ENCODE results near the gene JUN.

Gene JUN

DNA sequence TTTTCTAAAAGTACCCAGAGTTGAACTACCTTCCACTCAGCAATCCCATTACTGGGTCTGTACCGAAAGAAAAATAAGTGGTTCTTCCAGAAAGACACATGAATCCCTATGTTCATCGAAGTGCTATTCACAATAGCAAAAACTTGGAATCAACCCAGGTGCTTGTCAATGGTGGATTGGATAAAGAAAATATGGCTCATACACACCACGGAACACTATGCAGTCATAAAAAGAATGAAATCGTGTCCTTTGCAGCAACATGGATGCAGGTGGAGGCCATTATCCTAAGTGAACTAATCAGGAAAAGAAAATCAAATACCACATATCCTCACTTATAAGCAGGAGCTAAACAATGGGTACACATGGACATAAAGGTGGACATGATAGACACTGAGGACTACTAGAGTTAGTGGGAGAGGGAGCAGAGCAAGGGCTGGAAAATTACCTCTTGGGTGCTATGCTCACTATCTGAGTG, 32.9 kb upstream of the JUN start:
- Histone ChIP-seq H4K20me1 (ENCODE audit: insufficient read depth, low read length, poor library complexity, severe bottlenecking) (no peaks in the 10 kb centered on the region), H3K9me2 (replicated peaks; ENCODE audit: low read depth, low read length) (no peaks in the 10 kb centered on the region), H3F3A (ENCODE audit: low read depth) (no peaks in the 10 kb centered on the region), H2AFZ (ENCODE audit: low read length) (peak overlapping the region; percentile 85), H3K79me2 (ENCODE audit: insufficient read depth, low read length) (no peaks in the 10 kb centered on the region), H3K9ac (ENCODE audit: low read depth, low read length, poor library complexity, severe bottlenecking) (peak overlapping the region; percentile 94), H3K27me3 (ENCODE audit: insufficient read depth, low read length, poor library complexity, severe bottlenecking) (no peaks in the 10 kb centered on the region), H3K36me3 (ENCODE audit: insufficient read depth, low read length) (no peaks in the 10 kb centered on the region), H3K4me2 (ENCODE audit: low read depth, low read length, poor library complexity, severe bottlenecking) (peak overlapping the region; percentile 90), H3K4me1 (ENCODE audit: insufficient read depth, low read length, poor library complexity, severe bottlenecking) (peaks cover 17% of the 10 kb centered on the region), H3K9me3 (ENCODE audit: insufficient read depth, low read depth, low read length) (no peaks in the 10 kb centered on the region), H3K4me3 (ENCODE audit: low read length, poor library complexity, severe bottlenecking) (peak overlapping the region; percentile 77)
- TF ChIP-seq EZH2phosphoT487 (IDR thresholded peaks at IDR 0.05; ENCODE audit: borderline replicate concordance), result no peak
- TF ChIP-seq, protein P1, sequence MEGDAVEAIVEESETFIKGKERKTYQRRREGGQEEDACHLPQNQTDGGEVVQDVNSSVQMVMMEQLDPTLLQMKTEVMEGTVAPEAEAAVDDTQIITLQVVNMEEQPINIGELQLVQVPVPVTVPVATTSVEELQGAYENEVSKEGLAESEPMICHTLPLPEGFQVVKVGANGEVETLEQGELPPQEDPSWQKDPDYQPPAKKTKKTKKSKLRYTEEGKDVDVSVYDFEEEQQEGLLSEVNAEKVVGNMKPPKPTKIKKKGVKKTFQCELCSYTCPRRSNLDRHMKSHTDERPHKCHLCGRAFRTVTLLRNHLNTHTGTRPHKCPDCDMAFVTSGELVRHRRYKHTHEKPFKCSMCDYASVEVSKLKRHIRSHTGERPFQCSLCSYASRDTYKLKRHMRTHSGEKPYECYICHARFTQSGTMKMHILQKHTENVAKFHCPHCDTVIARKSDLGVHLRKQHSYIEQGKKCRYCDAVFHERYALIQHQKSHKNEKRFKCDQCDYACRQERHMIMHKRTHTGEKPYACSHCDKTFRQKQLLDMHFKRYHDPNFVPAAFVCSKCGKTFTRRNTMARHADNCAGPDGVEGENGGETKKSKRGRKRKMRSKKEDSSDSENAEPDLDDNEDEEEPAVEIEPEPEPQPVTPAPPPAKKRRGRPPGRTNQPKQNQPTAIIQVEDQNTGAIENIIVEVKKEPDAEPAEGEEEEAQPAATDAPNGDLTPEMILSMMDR (conservative IDR thresholded peaks at IDR 0.05; ENCODE audit: low read length), result no peak

DNA sequence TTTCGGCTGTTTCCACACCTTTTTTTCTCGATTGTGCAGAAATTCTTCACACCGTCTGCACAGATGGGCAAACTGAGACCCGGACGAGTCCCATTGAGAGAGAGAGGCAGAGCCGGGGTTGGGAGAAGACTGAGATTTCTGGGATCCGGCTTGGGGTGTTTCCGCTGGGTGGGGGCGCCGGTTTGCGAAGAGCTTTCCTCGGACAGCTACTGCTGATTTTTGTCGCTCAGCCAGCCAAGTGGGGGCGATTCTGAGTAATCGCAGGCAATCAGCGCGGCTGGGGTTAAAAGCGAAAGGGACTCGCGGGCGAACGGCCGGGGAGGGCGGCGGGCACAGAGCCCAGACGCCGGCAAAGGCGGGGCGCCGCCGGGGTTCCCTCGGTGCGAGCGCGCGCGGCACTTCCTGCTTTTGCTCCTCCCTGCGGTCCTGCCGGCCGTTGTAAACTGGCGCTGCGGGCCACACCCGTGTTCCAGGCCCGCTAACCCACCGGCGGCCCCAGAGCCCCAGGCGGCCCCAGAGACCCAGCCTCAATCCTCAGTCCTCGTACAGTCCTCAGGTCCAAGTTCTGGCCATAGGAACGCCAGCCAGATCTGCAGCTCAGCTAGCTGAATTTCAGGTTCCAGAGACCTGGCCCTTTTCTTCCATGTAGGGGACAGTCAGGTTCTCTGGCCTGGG, 32.4 kb upstream of the JUN start:
- H2AFZ ChIP-seq (ENCODE audit: low read length), result peak overlapping the region; percentile 85
- H3K9me2 ChIP-seq (replicated peaks; ENCODE audit: low read depth, low read length), result no peaks in the 10 kb centered on the region
- peak overlapping the region; percentile 77 for H3K4me3 ChIP-seq (ENCODE audit: low read length, poor library complexity, severe bottlenecking)
- H3F3A ChIP-seq (ENCODE audit: low read depth), result no peaks in the 10 kb centered on the region
- peaks cover 17% of the 10 kb centered on the region for H3K4me1 ChIP-seq (ENCODE audit: insufficient read depth, low read length, poor library complexity, severe bottlenecking)
- no peaks in the 10 kb centered on the region for H3K27me3 ChIP-seq (ENCODE audit: insufficient read depth, low read length, poor library complexity, severe bottlenecking)
- peak overlapping the region; percentile 94 for H3K9ac ChIP-seq (ENCODE audit: low read depth, low read length, poor library complexity, severe bottlenecking)
- no peaks in the 10 kb centered on the region for H3K79me2 ChIP-seq (ENCODE audit: insufficient read depth, low read length)
- no peaks in the 10 kb centered on the region for H3K9me3 ChIP-seq (ENCODE audit: insufficient read depth, low read depth, low read length)
- peak overlapping the region; percentile 90 for H3K4me2 ChIP-seq (ENCODE audit: low read depth, low read length, poor library complexity, severe bottlenecking)
- H4K20me1 ChIP-seq (ENCODE audit: insufficient read depth, low read length, poor library complexity, severe bottlenecking), result no peaks in the 10 kb centered on the region
- no peaks in the 10 kb centered on the region for H3K36me3 ChIP-seq (ENCODE audit: insufficient read depth, low read length)
- TF ChIP-seq EZH2phosphoT487 (IDR thresholded peaks at IDR 0.05; ENCODE audit: borderline replicate concordance), result no peak
- TF ChIP-seq, protein P1 (conservative IDR thresholded peaks at IDR 0.05; ENCODE audit: low read length), result peak; percentile 25

DNA sequence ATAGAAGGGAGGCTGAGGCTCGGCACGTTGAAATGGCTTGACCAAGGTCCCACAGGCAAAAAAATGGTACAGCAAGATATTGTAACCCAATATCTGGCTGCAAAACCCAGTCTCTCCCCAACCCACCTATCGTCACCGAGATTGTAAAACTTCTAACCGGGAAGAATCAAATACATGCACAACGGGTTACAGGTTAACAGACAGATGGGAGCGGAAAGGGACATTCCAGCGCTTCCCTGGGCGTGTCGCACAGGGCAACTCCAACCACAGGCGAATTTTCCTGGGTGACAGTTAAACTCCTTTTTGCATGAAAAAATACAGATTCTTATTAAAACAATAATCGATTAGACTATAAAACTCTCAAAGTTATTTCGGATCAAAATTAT, 31.8 kb upstream of the JUN start:
- no peaks in the 10 kb centered on the region for H3K9me2 ChIP-seq (replicated peaks; ENCODE audit: low read depth, low read length)
- peak overlapping the region; percentile 94 for H3K9ac ChIP-seq (ENCODE audit: low read depth, low read length, poor library complexity, severe bottlenecking)
- no peaks in the 10 kb centered on the region for H3K36me3 ChIP-seq (ENCODE audit: insufficient read depth, low read length)
- H3K4me2 ChIP-seq (ENCODE audit: low read depth, low read length, poor library complexity, severe bottlenecking), result peak overlapping the region; percentile 90
- peak overlapping the region; percentile 77 for H3K4me3 ChIP-seq (ENCODE audit: low read length, poor library complexity, severe bottlenecking)
- H3K79me2 ChIP-seq (ENCODE audit: insufficient read depth, low read length), result no peaks in the 10 kb centered on the region
- no peaks in the 10 kb centered on the region for H3F3A ChIP-seq (ENCODE audit: low read depth)
- TF ChIP-seq EZH2phosphoT487 (IDR thresholded peaks at IDR 0.05; ENCODE audit: borderline replicate concordance), result no peak
- TF ChIP-seq, protein P1 (conservative IDR thresholded peaks at IDR 0.05; ENCODE audit: low read length), result no peak
- peaks cover 17% of the 10 kb centered on the region for H3K4me1 ChIP-seq (ENCODE audit: insufficient read depth, low read length, poor library complexity, severe bottlenecking)
- no peaks in the 10 kb centered on the region for H3K9me3 ChIP-seq (ENCODE audit: insufficient read depth, low read depth, low read length)
- peak overlapping the region; percentile 85 for H2AFZ ChIP-seq (ENCODE audit: low read length)
- H4K20me1 ChIP-seq (ENCODE audit: insufficient read depth, low read length, poor library complexity, severe bottlenecking), result no peaks in the 10 kb centered on the region
- H3K27me3 ChIP-seq (ENCODE audit: insufficient read depth, low read length, poor library complexity, severe bottlenecking), result no peaks in the 10 kb centered on the region

Measured in Loucy (cell line).